PC-3 (cell line): ENCODE measurements around the gene DOK5. TPM values are rescaled to one million over a fixed set of nuclear protein-coding genes. Genes with fewer than 3 reads are reported as not detected.

ENCODE experiments used
- ATAC-seq: fragments of 200-7000 bp; cut with Tn5 transposase; 2 replicates; pipeline ENCODE4 v1.9.1; 2020; ENCODE audit warnings: mild to moderate bottlenecking, moderate library complexity
- BruUV-seq: library from RNA; stranded (reverse); fragments of 400-500 nt; replicated peaks from 2 replicates; lab custom pipeline; 2021; lab: Mats Ljungman, UMichigan
- CTCF ChIA-PET: fragments of 300-600 bp; sonication (Branson Sonifier 250); formaldehyde crosslinking; loops from one replicate; lab custom pipeline; 2022; ENCODE audit warnings: antibody characterized with exemption; lab: Charles Lee
- POLR2A ChIA-PET: fragments of 300-600 bp; sonication (Branson Sonifier 250); formaldehyde crosslinking; loops from one replicate; lab custom pipeline; 2022; ENCODE audit warnings: antibody characterized with exemption; ENCODE audit not compliant: unreplicated experiment; lab: Charles Lee
- DNase-seq: peaks from one replicate; pipeline ENCODE4 v3.0.0-alpha.2; 2015
- H2AFZ ChIP-seq: fragments of 300-600 bp; sonication (generic); 2 replicates; pipeline ENCODE4 v1.6.0; 2016; ENCODE audit warnings: antibody characterized with exemption, low read length
- H3F3A ChIP-seq: fragments of 300-600 bp; sonication (generic); one replicate; pipeline ENCODE4 v1.6.0; 2017; ENCODE audit warnings: antibody characterized with exemption, low read length, control low read depth, mild to moderate bottlenecking; ENCODE audit not compliant: unreplicated experiment
- H3K27ac ChIP-seq: fragments of 300-600 bp; sonication (generic); 2 replicates; pipeline ENCODE4 v1.5.1; 2016; ENCODE audit warnings: mild to moderate bottlenecking, low read length
- H3K27me3 ChIP-seq: fragments of 300-600 bp; sonication (generic); 2 replicates; pipeline ENCODE4 v1.6.1; 2016; ENCODE audit warnings: low read length, mixed read lengths
- H3K36me3 ChIP-seq: fragments of 300-600 bp; sonication (generic); 2 replicates; pipeline ENCODE4 v1.6.1; 2016; ENCODE audit warnings: low read depth, mixed run types, low read length, mixed read lengths
- H3K4me1 ChIP-seq: fragments of 300-600 bp; sonication (generic); 2 replicates; pipeline ENCODE4 v1.5.1; 2016; ENCODE audit warnings: low read length; ENCODE audit not compliant: insufficient read depth
- H3K4me2 ChIP-seq: fragments of 300-600 bp; sonication (generic); 2 replicates; pipeline ENCODE4 v1.6.0; 2016; ENCODE audit warnings: low read length
- H3K4me3 ChIP-seq: fragments of 300-600 bp; sonication (generic); 2 replicates; pipeline ENCODE4 v1.5.1; 2016; ENCODE audit warnings: mild to moderate bottlenecking, low read length, mixed read lengths
- H3K79me2 ChIP-seq: fragments of 300-600 bp; sonication (generic); 2 replicates; pipeline ENCODE4 v1.6.1; 2017; ENCODE audit warnings: low read length, mixed read lengths
- H3K9ac ChIP-seq: fragments of 300-600 bp; sonication (generic); 2 replicates; pipeline ENCODE4 v1.6.0; 2016; ENCODE audit warnings: mild to moderate bottlenecking, low read length
- H3K9me2 ChIP-seq: fragments of 300-600 bp; sonication (generic); replicated peaks from 2 replicates; pipeline ENCODE4 v1.6.1; 2016; ENCODE audit warnings: mixed run types, low read length, mixed read lengths
- H3K9me3 ChIP-seq: fragments of 300-600 bp; sonication (generic); 2 replicates; pipeline ENCODE4 v1.6.1; 2016; ENCODE audit warnings: low read length, mixed read lengths
- H4K20me1 ChIP-seq: fragments of 300-600 bp; sonication (generic); 2 replicates; pipeline ENCODE4 v1.6.1; 2016; ENCODE audit warnings: low read length, mixed read lengths
- CTCF ChIP-seq: fragments of 300-600 bp; sonication (generic); conservative IDR thresholded peaks from 2 replicates; pipeline ENCODE4 v1.5.1; 2017; ENCODE audit warnings: antibody characterized with exemption, low read depth, mild to moderate bottlenecking, low read length
- EZH2 ChIP-seq: fragments of 300-600 bp; sonication (generic); IDR thresholded peaks from one replicate; pipeline ENCODE4 v1.6.1; 2017; ENCODE audit warnings: antibody characterized with exemption, mild to moderate bottlenecking, low read length; ENCODE audit not compliant: unreplicated experiment
- EZH2phosphoT487 ChIP-seq: fragments of 300-600 bp; sonication (generic); IDR thresholded peaks from 2 replicates; pipeline ENCODE4 v1.6.1; 2018; ENCODE audit warnings: mild to moderate bottlenecking, antibody characterized with exemption, low read length, borderline replicate concordance
- intact Hi-C: fragments of 100-400 bp; cut with micrococcal nuclease; formaldehyde crosslinking; loops from 2 replicates; pipeline ENCODE4 v1.9.0; 2023
- total RNA-seq: library from RNA; depleted of rRNA; stranded (reverse); fragments of >200 nt; gene quantifications from 2 replicates; pipeline ENCODE4 v1.2.3, GENCODE V29; 2014

DOK5 gene
- total RNA-seq, 1 experiment from 2014 or later: not detected

DNA sequence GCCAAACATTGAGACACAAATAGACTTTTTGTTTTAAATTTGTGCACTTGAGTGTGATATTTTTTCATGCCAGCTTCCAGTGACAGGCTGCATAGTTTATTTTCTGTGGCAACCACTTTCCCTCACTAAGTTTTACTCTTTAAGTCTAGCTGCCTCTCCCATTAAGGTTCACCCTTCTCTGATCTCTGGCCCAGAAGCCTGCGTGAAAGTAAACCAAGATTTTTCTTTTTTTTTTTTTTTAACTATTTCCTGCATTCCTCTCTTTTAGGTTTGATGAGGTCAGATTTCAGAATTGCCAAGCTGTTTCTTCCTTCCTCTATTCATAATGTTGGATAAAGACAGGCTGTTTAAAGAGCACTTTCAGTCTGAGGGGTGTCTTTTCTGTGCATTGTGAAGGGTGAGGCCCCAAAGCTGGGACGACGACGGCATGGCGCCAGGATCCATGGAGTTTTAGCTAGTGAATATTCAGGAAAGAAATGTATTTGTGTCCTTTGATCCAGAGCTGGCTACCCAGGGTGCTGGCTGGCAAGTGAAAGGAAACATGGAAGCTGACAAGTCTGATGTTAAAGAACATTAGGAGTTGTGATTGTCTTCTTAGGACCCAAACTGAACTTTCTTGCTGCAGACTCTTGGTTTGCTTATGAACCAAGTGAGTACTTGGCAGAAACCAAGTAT, 50.7 kb downstream of the DOK5 start:
- Histone ChIP-seq H3K9me3 (no peaks in the 10 kb centered on the region), H2AFZ (no peak overlapping the region), H4K20me1 (no peaks in the 10 kb centered on the region), H3K27me3 (peaks cover 69% of the 10 kb centered on the region), H3K9me2 (no peaks in the 10 kb centered on the region), H3K4me3 (no peak overlapping the region), H3K4me2 (no peak overlapping the region), H3K36me3 (no peaks in the 10 kb centered on the region), H3K79me2 (no peaks in the 10 kb centered on the region), H3K4me1 (no peaks in the 10 kb centered on the region), H3F3A (no peaks in the 10 kb centered on the region), H3K27ac (no peak overlapping the region), H3K9ac (no peak overlapping the region)
- DNase-seq (no peak), ATAC-seq (no peak)
- no peak for TF ChIP-seq EZH2
- no peak for TF ChIP-seq EZH2phosphoT487
- TF ChIP-seq CTCF: no peak
- no TSS peak for BruUV-seq
- intact Hi-C loops: no loop called here
- POLR2A ChIA-PET: no interaction called here
- CTCF ChIA-PET: no interaction called here

- Histone ChIP-seq H3K9me2 (no peaks in the 10 kb centered on the region), H3K4me3 (no peak overlapping the region), H3K79me2 (no peaks in the 10 kb centered on the region), H4K20me1 (no peaks in the 10 kb centered on the region), H3K9me3 (no peaks in the 10 kb centered on the region), H3K27me3 (peaks cover 66% of the 10 kb centered on the region), H3K9ac (no peak overlapping the region), H3K27ac (no peak overlapping the region), H3K4me2 (no peak overlapping the region), H3K4me1 (no peaks in the 10 kb centered on the region), H3K36me3 (no peaks in the 10 kb centered on the region), H3F3A (no peaks in the 10 kb centered on the region), H2AFZ (no peak overlapping the region)
- TF ChIP-seq EZH2 (no peak), CTCF (no peak)
- ATAC-seq (no peak), DNase-seq (no peak)
- CTCF ChIA-PET: no interaction called here
- BruUV-seq: no TSS peak
- intact Hi-C loops: no loop called here
- POLR2A ChIA-PET: no interaction called here
Observed at GRCh38 chr20:54526801-54527200, 51.4 kb downstream of the DOK5 start.

DNA sequence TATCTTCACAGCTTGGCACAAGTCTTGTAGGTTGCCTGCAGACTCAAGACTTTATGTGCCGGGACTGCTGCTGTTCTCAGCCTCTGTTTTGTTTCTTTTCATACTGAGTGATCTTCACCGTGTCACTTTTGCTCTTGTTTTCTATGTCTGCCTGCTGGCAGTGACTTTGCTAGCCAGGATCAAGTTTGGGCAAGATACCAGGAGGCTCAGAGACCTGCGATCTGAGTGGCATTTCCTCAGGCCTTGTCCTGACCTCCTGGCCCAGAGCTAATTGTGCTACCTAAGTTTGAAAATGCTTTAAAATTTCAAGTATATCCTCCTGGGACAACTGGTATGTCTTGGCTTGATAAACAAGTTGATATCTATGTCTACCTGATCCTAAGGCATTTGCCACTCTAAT, 57.2 kb downstream of the DOK5 start:
- no peak for TF ChIP-seq CTCF
- TF ChIP-seq EZH2phosphoT487: no peak
- no peak for TF ChIP-seq EZH2
- Histone ChIP-seq H4K20me1 (no peaks in the 10 kb centered on the region), H3K79me2 (no peaks in the 10 kb centered on the region), H3K9ac (no peak overlapping the region), H3K4me3 (no peak overlapping the region), H3K27me3 (peaks cover 20% of the 10 kb centered on the region), H3K9me2 (no peaks in the 10 kb centered on the region), H3K4me2 (no peak overlapping the region), H3K9me3 (0 out of 2 replicates have a peak, but pooled peaks cover 6% of the 10 kb centered on the region), H2AFZ (no peak overlapping the region), H3K36me3 (no peaks in the 10 kb centered on the region), H3F3A (no peaks in the 10 kb centered on the region), H3K27ac (no peak overlapping the region), H3K4me1 (no peaks in the 10 kb centered on the region)
- ChIA-PET CTCF (no interaction called here), POLR2A (no interaction called here)
- BruUV-seq: no TSS peak
- intact Hi-C loops: no loop called here
- DNase-seq (no peak), ATAC-seq (no peak)
